LNCaP clone FGC (cell line): ENCODE data around the gene TPD52L3.
A peak's percentile ranks its signal among the peaks of the same experiment; 100 is the strongest.

Experiments used
- DNase-seq: peaks from one replicate; pipeline ENCODE4 v3.0.0-alpha.2; 2011; ENCODE audit warnings: low read depth
- H3K4me3 ChIP-seq: 2 replicates; pipeline ENCODE4 v1.5.1; 2011; ENCODE audit warnings: mild to moderate bottlenecking, low read depth, low read length, control low read depth
- TF ChIP-seq, protein P1 (sequence below): IDR thresholded peaks from 2 replicates; pipeline ENCODE4 v1.5.1; 2012; ENCODE audit warnings: mild to moderate bottlenecking; ENCODE audit not compliant: control insufficient read depth, insufficient read depth; ENCODE audit errors: extremely low read depth

Gene TPD52L3

DNA sequence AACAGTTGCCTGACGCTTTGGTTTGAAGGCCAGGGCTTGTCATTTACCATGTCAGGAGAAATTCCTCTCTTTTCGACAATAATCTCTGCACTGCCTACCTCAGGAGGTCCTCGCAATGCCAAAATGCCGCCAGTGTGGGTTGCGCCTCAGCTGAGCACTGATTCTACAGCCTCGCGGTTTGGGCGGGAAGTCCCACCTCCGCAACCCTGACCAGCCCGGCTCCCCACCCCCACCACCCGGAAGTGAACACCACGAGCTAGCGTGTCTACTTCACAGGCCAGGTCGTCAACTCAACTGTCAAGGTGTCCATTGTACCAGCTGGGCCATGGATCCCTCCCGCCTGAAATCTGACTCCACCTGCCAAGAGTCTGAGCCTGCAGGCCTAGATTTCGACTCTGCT, at the start of gene TPD52L3:
Gene TPD52L3 (plus strand): TSS at position 273 of the 400 bp plus-strand sequence. CDS start 221 bp downstream, outside the sequence.
- H3K4me3 ChIP-seq: no peak within 1 kb of the TSS
- TF ChIP-seq, protein P1, sequence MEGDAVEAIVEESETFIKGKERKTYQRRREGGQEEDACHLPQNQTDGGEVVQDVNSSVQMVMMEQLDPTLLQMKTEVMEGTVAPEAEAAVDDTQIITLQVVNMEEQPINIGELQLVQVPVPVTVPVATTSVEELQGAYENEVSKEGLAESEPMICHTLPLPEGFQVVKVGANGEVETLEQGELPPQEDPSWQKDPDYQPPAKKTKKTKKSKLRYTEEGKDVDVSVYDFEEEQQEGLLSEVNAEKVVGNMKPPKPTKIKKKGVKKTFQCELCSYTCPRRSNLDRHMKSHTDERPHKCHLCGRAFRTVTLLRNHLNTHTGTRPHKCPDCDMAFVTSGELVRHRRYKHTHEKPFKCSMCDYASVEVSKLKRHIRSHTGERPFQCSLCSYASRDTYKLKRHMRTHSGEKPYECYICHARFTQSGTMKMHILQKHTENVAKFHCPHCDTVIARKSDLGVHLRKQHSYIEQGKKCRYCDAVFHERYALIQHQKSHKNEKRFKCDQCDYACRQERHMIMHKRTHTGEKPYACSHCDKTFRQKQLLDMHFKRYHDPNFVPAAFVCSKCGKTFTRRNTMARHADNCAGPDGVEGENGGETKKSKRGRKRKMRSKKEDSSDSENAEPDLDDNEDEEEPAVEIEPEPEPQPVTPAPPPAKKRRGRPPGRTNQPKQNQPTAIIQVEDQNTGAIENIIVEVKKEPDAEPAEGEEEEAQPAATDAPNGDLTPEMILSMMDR: no peak
- DNase-seq: no peak

DNA sequence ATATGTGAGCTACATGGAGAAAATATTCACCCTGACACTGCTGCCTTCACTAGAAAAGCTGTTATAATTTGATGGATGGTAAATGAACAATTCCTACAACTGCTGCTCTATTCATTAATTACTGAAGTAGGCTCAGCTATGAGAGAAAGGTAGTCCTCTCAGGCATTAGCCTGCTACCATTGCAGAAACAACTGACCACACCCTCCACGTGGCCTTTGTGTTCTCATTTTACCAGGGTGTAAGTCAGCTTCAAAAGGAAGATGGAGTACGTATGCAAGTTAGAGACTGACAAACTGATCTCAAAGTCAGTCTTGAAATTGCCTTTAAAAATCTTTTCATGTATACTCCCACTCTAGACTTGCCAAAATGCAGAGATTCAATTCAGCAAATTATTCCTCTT, 26.3 kb upstream of the TPD52L3 start:
- H3K4me3 ChIP-seq: no peak overlapping the region
- TF ChIP-seq, protein P1: no peak
- no peak for DNase-seq

DNA sequence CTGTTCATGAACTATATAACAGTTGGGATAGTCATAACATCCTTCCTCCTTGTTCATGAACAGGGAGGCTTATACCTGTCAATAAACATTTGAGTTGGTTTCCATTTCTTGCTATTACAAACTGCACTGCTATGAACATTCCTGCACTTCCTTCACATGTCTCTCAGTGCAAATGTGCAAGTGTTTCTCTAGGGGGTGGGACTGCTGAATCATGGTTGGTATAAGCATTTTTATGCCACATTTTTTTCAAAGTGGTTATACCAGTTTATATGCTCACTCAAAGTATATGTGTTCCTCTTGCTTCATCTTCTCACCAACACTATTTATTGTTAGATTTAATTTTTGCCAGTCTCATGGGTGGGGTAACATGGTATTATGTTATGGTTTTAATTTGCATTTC, 25.8 kb upstream of the TPD52L3 start:
- no peak for DNase-seq
- H3K4me3 ChIP-seq: no peak overlapping the region
- TF ChIP-seq, protein P1: no peak

DNA sequence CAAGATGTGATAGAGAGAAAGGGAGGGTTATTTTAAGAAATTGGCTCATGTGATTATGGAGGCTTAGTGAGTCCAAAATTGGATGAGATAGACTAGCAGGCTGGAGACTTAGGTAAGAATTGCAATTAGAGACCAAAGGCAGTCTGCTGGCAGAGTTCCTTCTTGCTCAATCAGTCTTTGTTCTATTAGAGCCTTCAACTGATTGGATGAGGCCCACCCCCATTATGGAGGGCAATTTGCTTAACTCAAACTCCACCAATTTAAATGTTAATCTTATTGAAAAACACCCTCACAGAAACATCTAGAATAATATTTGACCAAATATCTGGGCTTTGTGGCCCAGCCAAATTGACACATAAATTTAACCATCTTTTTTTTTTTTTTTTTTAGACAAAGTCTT, 23.9 kb upstream of the TPD52L3 start:
- TF ChIP-seq, protein P1: no peak
- H3K4me3 ChIP-seq: no peak overlapping the region
- DNase-seq: no peak

DNA sequence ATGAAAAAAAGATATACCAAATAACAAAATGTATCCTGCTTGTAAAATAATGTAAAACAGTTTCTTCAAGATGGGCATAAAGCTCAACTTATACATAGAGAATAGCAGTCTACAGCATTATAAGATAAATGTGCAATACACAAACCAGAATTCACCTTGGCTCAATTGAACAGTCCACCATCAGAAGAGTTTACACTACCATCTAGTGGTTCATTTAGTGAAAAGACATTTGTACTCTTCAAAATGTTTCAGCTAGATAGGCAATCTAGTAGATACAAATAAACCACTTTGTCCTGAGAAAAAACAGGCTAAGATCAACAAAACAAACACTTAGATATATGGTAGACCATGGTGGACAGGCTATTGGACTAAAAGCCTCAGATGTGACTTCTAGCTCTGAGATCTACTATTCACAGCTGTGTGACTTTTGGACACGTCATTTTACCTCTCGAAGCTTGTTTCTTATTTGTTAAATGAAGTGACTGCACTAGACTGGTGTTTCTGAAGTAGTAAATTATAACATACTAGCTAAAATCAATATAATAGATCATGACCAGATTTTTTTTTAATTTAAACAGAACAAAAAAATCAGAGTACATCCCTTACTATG, 22.1 kb upstream of the TPD52L3 start:
- H3K4me3 ChIP-seq: no peak overlapping the region
- peak; percentile 28 for DNase-seq
- TF ChIP-seq, protein P1: peak; percentile 62

DNA sequence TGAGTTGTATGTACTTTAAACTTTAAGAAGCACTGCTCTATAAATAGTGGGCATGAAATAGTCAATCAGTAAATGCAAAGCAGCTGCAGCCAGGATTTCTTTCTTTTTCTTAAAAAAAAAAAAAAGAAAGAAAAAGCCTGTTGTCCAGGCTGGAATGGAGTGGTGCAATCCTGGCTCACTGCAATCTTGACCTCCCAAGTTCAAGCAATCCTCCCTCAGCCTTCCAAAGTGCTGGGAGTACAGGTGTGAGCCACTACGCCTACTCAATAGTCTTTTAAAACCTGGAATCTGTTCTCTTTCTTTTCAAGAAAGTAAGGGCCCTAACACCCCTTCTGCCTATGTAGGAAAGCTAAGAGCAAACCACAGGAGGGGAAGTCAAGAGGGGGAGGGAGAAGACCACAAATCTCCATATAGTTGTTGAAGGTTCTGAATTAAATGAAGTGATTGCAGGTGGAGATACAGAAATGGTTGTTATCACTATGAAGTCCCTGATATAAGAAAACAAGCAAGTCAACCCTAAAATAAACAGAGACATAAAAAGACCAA, 20.6 kb upstream of the TPD52L3 start:
- TF ChIP-seq, protein P1: no peak
- H3K4me3 ChIP-seq: no peak overlapping the region

More for the DNA sequence above, 20.6 kb upstream of the TPD52L3 start:
- DNase-seq: no peak
